Skin of body (tissue), 2 donors: Measurements from ENCODE around the gene MMP24. TPM values are rescaled to one million over a fixed set of nuclear protein-coding genes. Genes with fewer than 3 reads are reported as not detected.

Experiments
- DNase-seq: peaks from one replicate; lab custom pipeline; 2025; lab: John Stamatoyannopoulos, UW
- total RNA-seq: library from RNA; depleted of rRNA; stranded (reverse); fragments of >200 nt; gene quantifications from one replicate; pipeline ENCODE4 v1.2.3, GENCODE V29; 2014

MMP24 gene
- total RNA-seq, 1 donor from 2014 or later = 0.39 TPM

- no peak for DNase-seq
These were observed 66.2 kb downstream of the MMP24 start for GRCh38 chr20:35292504-35293285.

GRCh38 chr20:35293303-35294292 is 67.1 kb downstream of the MMP24 start:
- no peak for DNase-seq

DNA sequence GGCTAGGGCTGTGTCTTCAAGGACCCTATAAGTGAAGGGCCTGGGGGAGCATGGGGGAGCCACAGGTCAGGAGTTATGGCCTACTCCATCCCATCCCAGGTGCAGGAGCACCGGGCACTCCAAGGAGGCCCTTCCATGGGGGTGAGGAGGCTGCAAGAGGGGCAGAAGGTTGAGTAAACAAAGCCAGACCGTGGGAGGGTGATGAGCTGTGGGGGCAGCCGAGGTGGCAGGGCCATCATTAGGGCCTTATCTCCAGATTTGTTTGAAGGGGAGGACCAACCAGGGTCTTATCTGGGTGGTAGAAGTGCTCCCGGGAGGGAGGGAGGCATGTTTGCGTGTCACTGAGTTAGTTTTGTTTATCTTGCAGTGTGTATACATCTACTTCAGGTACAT is 67.8 kb downstream of the MMP24 start:
- no peak for DNase-seq

GRCh38 chr20:35295058-35295457 is 68.6 kb downstream of the MMP24 start:
- no peak for DNase-seq

DNA sequence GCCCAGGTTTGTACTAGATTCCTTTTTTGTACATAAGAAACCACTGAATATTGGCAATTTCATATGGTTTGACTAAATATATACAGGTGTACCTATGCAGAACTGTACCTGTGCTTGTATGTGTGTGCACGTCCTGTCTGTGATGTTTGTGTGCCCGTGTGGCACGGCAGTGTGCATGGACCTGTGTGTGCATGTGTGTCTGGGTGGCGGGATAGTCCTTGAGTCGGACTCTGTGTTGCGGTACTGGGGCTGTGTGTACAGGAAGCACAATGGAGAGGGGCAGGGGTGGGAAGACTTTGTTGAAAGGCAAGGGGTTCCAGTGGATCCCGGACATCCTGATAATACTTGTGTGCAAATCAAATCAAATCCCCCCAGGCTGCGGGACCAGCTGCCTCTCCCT is 69.2 kb downstream of the MMP24 start:
- no peak for DNase-seq

DNA sequence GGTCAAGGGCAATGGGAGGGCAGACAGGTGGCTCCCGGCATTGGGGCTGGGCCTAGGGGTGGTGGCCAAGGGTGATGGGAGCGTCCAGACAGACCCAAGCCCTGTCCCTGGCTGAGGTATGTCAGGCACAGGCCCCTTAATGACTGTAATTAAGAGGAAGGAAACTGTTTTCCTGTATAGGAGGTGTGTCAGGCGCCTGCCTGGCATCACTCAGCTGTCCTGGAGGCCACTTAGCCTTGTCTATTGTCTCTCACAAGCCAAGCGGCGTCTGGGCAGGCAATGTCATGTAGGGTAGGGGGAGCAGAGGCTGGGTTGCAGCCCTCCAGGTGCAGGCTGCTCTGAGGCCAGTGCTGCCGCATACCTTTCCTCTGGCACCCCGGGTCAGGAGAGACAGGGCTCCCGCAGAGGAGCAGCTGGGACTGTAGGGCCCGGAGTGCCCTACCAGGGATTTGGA is 69.6 kb downstream of the MMP24 start:
- no peak for DNase-seq

- no peak for DNase-seq
These were observed 70.7 kb downstream of the MMP24 start for GRCh38 chr20:35297155-35297554.

DNA sequence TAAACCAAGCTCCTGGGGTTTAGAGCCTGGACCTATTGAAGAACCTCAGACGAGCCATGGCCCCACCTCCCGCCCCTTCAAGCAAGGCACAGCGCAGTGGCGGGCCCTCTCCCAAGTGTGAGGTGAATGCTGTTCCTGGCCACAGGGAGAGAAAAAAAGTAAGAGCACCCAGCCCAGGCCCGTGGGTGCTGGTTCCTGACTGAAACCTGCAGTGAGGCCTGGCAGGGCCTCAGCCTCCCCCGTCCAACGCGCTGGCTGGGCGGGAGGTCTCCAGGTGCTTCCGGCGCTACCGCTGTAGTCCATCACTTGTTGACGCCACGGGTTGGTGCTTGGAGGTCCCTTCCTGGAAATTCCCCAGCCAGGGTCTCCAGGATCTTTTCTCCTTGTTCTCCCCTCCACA is 71.2 kb downstream of the MMP24 start:
- no peak for DNase-seq

DNA sequence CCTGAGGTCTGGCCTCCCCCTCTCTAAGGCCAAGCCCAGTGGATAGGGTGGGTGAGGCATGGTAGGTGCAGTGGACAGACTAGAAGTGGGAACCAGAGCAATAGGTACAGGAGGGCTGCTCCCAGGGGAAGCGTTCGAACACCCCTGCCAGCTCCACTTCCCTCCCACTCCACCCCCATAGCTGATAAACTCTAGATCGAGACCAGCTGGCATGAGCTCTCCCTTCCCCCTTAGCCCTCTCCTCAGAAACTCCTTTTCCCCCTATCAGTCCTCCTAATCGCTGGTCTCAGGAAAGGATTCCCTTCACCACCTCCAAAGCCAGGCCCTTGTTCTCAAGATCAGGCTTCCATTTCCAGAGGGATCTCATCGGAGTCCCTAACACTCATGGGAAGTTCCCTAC is 71.8 kb downstream of the MMP24 start:
- DNase-seq = no peak

DNA sequence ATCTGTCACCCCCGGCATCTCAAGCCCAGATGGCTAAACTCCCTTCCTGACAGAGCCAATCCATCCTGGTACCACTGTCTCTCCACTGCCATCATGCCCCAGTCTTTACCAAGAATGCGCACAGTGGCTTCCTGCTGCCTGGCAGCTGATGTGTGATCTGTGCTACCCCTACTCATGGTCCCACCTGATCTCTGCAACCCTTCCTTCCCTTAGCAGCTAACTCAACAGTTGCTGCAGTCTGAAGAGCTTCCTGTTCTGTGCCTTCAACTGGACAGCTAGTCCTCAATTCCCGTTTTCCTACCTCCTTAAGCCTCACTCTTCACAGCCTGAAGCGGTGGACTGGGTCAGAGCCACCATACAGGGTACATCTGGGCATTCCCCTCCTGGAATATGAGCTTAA is 73.3 kb downstream of the MMP24 start:
- DNase-seq = no peak

DNA sequence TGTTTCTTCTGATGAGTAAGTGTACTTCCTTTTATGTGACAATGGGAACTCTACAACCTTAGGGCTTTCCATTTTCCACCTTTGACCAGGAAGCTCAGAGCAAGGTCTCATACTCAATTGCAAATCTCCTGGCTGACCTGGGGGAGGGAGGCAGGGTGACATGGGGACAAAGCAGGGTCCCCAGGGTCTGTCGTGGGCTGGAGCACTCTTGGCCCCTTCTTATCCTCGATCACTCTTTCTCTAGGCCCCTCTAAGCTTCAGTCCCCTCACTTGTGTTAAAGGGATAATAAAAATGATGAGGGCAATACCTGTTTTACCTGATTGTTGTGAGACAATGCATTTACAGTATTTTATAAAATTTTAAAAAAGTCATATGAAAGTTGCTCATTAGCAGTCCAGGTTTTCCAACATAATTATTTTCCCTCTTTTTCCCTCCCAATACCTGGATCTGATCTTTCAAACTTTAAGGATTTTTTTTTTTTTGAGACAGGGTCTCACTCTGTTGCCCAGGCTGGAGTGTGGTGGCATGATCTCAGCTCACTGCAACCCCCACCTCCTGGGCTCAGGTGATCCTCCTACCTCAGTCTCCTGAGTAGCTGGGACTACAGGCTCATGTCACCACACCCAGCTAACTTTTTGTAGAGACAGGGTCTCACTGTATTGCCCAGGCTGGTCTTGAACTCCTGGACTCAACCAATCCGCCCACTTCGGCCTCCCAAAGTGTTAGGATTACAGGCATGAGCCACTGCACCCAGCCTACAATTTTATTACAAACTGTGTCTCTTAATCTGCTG is 74.2 kb downstream of the MMP24 start:
- DNase-seq = no peak

GRCh38 chr20:35301426-35301825 is 74.9 kb downstream of the MMP24 start:
- no peak for DNase-seq

GRCh38 chr20:35302421-35303335 is 76.2 kb downstream of the MMP24 start:
- no peak for DNase-seq

GRCh38 chr20:35303382-35303734 is 76.9 kb downstream of the MMP24 start:
- DNase-seq = no peak

- DNase-seq = no peak
These were observed 77.4 kb downstream of the MMP24 start for GRCh38 chr20:35303735-35304491.

DNA sequence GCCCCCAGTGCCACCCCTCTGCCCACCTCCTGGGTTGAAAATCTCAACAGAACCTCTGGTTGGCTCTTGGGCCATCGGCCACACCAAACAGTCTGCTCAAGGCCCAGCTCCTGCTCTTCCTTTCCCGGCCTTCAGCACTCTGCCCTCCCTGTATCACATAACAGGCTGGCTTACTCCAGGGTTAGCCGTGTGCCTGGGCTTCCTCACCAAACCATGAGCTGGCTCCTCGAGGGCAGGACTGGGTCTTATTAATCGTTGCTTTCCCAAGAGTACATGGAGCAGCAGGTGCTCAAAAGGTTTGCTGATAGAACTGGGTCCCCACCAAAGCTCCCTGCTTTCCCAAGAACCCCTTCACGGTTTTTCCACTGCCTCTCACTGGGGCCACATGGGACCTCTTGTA is 78.5 kb downstream of the MMP24 start:
- DNase-seq = no peak

DNA sequence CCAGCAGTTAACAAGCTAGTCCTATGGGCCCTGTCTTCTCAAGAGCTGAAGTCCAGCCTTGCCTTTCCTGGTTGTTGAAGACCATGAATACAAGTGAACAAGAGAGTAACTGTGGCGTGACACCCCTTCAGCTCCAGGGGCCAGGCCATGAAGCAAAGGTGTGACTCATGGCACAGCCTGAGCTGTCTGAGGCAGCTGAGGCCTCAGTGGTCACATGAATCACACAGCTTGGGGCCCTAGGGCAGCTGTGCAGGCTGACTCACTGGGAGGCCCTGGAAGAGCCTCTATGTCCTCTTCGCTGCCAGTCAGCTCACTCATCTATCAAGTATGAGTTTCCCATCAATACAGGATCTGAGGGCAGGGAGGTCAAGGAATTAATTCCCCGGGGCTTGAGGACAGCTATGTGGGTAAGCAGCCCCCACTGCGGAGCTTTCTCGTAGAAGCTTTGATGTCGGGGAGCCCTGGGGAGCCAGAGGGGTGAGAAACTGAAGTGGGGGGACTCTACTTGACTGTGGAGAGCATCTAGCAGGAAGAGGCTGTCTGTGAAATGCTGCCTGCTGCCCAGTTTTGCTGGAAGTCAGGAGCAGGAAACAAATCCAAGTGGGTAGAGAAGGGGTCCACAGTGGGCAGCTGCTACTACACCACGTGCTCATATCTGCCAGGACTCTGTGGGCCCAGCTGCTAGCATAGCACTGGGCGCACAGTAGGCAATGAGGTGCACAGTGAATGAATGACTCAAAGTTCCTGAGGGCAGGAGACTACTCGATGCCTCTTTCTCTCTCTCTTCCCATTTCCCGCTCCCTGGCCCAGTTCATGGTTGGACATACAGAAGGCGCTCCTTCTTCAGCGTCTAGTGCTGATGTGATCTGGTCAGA is 79.4 kb downstream of the MMP24 start:
- DNase-seq = no peak

- no peak for DNase-seq
These were observed 80.5 kb downstream of the MMP24 start for GRCh38 chr20:35306931-35307517.
